Hematopoietic multipotent progenitor cell treated with erythropoietin and hydrocortisone succinate and interleukin-3 and kit ligand, for 8 days (in vitro differentiated cells): ENCODE results near the gene PRODH2.

Experiments
- DNase-seq: peaks from one replicate; pipeline ENCODE4 v3.0.0-alpha.2; 2015

PRODH2 gene

DNA sequence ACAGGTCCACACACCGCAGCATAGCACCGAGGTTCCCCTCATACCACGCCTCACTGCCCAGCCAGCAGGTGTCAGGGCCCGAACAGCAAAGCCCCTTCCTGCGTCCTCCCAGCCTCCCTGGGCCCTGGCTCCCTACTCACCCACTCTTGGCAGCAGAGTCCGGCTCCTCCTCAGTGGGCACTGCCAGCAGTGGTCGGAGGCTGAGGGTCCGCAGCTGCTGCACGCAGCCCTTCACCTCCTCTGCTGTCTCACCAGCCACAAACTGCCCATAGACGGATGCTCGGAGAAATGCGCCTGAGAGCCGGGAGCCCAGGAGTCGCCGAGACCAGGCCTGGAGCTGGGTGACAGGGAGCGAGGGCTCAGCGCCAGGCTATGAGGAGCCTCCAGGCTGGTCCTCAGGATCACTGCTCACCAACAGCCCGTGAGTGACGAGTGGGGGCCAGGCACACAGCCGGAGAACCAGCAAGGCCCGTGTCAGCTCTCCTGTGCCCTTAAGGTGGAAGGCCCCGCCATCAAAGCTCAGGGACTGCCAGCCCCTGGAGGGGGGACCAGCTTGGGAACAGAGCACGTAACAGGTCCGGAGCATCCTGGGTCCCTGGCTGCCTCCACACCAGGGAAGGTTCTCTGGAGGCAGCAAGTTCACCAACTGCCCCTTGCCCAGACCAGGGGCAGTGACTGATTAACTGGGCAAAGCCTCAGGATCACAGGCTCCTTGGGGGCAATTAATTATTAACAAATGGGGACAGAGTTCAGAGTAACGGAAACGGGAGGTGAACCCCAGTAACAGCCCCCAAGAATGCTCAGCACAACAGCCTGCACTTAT, at the start of gene PRODH2:
TSS of gene PRODH2 (minus strand) at position 626 of the 823 bp plus-strand sequence. CDS start at position 586, 40 bp downstream.
- DNase-seq: no peak

DNA sequence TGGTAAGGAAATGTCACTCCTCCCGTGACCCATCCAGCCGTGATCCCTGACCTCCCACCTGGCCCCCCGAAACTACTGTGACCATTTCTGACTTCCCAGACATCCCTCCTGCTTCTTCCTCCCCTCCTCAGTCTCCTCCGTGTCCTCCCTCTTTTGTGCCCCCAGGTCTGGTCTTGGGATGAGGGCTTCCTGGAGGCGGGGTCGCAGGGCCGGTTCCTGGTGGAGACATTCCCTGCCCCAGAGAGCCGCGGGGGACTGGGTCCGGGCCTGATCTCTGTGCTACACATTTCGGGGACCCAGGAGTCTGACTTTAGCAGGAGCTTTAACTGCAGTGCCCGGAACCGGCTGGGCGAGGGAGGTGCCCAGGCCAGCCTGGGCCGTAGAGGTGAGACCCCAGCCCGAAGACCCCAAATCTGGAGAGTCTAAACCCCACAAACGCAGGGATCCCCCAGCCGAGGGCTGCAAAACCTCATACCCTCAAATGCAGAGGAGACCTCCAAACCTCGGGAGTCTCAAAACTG, 49.1 kb upstream of the PRODH2 start:
- no peak for DNase-seq

- no peak for DNase-seq
Observed at GRCh38 chr19:35860818-35861639, 48.4 kb upstream of the PRODH2 start.

DNA sequence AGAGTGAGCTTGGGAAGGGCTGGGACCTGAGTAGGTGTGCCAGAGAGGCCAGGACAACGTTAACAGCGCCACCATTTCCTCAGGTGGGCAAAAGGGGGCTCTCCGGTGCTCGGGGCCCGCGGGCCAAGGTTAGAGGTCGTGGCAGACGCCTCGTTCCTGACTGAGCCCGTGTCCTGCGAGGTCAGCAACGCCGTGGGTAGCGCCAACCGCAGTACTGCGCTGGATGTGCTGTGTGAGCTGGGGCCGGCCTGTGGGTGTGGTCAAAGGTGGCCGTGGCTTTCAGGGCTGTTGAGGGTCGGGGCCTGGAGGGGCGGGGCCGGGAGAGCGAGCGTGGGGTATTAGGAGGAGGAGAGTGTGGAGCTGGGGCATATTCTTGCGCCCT, 47.8 kb upstream of the PRODH2 start:
- DNase-seq: no peak

DNA sequence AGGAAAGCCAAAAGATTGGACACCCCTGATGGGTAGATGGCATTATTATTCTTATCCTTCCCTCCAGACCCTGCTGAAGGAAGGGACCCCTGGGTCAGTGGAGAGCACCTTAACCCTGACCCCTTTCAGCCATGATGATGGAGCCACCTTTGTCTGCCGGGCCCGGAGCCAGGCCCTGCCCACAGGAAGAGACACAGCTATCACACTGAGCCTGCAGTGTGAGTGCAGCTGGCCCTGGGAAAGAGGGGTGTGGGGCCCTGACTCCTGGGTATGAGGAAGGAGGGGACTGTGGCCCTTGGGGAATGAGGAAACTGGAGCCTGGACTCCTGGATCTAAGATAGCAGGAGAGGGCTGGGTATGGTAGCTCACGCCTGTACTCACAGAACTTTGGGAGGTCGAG, 46.8 kb upstream of the PRODH2 start:
- DNase-seq: no peak

GRCh38 chr19:35858311-35858710, 45.7 kb upstream of the PRODH2 start:
- no peak for DNase-seq

DNA sequence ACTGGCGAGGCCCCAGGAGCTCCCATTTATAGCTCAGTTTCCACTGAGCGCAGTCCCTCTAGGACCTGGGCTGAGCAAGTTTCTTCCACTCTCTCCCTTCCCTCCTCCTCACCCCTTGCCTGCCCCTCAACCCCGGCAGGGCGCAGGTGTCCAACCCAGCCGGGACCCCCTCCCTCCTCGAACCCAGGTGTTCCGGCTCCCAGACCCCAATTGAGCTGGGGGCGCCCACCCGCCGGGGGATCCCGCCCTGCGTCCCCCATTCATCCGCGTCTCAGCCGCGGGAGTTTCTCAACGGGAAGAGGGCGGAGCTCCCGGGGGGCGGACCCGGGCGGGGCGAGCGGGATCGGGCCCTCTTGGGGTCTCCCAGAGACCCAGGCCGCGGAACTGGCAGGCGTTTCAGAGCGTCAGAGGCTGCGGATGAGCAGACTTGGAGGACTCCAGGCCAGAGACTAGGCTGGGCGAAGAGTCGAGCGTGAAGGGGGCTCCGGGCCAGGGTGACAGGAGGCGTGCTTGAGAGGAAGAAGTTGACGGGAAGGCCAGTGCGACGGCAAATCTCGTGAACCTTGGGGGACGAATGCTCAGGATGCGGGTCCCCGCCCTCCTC, 44.0 kb upstream of the PRODH2 start, which contains the start of gene KIRREL2:
TSS of gene KIRREL2 (plus strand) at position 366 of the 604 bp plus-strand sequence. CDS start at position 575, 209 bp downstream.
- no peak for DNase-seq

GRCh38 chr19:35853038-35853756, 40.6 kb upstream of the PRODH2 start:
- no peak for DNase-seq

DNA sequence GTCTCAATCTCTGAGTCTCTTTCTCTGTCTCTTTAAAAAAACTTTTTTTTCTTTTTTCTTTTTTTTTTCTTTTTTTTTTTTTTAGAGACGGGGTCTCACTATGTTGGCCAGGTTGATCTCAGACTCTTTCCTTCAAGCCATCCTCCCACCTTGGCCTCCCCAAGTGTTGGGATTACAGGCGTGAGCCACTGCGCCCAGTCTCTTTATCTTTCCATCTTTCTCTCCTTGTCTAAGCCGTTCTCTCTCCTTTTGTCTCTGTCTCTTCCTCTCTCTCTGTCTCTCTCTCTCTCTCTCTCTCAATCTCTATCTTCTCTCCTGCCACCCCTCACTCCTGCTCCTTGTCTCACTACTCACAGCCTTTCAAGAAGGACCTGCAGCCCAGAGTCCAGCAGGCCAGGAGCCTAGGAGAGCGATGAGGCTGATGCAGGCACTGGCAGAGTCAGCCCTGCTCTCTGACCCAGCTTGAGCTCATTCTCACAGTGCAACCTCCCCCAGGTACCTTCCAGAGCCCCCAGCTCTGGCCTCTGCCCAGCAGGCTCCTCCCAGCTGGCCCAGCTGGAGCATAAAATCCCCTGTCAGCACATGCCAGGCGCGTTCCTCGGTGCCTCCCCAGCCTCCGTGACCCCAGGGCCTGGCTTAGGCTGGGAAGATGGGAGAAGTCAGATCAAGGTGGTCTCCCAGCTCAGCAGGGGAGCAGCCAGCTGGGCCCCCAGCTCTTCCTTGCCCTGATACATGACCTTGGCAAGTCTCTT, 39.6 kb upstream of the PRODH2 start, which contains the start of gene NPHS1:
TSS of gene NPHS1 (minus strand) at position 476 of the 752 bp plus-strand sequence. CDS start 667 bp downstream, outside the sequence.
- no peak for DNase-seq

DNA sequence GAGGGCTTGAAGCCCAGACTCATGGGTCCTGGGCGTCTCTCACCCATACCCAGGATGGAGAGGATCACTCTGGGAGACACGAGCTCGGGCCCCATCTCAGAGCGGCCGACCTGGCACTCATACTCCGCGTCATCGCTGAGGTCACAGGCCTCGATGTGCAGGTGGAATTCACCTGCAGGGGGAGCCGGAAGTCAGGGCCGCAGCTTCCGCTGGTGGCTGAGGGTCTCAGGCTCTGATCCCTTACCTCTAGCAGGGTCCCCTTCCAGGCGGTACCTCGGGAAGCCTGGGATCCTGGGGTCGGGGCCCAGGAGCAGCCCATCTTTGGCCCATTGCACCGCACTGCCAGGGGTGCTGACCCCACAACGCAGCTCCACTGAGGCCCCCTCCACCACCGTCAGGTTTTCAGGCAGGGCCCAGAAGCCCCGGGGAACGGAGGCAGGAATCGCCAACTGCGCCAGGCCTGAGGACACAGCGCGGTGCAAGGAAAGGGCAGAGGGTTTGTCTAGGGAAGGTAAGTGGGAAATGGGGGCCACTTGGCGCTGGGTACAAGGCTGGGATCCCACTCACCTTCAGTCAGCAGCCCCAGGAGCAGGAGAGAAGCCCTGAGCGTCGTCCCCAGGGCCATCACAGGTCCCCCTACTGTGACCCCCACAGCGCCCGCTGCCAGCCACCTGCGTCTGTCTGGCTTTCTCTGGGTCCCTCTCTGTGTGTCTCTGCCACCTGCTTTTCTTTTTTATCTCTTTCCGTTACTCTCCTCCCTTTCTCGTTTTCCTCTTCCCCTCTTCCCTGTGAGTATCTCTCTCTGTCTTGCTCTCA, 38.8 kb upstream of the PRODH2 start:
- DNase-seq: no peak

DNA sequence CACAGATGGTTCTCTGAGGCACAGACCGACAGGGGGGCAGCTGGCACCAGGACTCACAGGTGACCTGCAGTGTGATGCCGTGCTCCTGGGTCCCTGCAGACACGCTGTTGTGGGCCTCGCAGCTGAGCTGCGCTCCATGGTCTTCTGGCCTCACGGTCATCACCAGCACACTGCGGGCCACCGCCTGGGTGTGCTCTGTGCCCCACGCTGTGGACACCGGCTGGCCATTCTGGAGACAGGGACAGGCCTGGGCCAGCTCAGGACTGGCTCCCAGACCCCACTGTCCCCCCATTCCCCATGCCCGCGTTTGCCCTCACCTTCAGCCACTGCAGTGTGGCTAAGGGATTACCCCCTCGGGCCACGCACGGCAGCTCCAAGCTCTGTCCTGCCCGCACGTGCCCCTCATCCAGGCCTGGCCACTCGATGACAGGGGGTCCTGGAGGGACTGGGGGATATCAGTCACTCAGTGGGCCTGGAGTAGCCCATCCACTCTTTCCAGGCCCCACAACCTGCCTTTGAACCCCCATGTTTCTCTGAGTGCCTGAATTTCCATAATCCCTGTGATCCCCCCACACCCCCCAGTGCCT, 36.4 kb upstream of the PRODH2 start:
- no peak for DNase-seq

DNA sequence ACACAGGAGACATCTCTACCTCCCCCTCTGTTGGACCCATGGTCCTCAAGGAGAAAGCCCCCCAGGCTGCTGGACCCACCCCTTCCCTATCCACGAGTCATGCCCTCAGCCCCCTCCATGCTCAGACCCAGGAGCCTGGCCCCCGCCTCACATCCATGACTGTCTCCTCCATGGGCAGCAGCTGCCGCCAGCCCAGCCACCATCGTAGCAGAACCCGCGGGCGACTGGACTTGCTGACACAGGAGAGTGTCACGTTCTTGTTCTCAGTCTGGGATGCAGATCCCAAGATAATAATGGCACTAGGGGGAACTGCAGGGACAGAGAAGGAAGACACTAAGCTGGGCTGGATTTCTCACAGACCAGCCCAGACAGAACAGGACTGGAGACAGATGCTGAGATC, 35.8 kb upstream of the PRODH2 start:
- DNase-seq: no peak

DNA sequence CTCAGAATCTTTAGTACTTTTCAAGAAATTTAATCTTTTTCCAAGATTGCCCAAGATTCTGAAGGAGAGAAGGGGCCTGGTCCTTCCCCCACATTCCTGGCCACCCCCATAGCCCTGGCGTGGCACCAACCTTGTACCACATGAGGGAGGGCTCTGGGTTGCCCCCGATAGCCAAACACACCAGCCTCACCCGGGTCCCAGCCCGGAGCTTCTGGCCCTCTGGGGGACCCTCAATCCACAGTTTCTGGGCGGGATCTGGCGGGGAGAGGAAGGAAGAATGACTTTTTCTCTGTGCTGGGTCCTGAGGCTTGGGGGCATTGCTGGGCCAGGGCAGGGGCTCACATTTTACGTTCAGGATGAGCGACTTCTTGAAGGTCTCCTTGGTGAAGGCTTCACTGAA, 35.3 kb upstream of the PRODH2 start:
- DNase-seq: no peak

DNA sequence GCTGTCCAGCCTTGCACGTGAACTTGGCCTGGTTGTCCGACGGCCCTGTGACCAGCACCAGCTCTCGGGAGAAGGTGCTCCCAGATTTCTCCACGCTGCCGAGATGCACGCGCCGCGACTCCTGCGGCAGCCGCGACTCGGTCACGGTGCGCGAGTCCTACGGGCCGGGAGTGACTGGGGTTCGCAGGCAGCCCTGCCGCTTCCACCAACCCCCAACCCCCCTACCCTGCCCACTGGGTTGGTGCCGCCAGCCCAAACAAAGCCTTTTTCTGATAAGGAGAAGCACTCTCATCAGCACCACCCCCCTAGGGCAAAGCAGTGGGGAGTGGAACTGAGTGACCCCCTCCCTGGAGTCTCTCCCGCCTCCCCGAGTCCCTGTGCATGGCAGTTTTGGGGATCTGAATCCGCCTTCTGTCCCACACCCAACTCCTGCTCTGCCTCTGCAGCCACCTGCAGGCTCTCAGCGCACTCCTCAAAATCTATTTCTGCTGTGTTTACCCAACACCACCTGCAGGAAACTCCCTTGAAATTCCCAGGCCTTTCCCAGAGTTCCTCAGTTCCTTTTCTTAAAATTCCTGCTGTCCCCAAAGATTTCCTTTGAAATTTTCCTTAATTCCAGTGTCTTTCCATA, 33.5 kb upstream of the PRODH2 start:
- no peak for DNase-seq

GRCh38 chr19:35845215-35846037, 32.8 kb upstream of the PRODH2 start:
- DNase-seq: peak; percentile 18

GRCh38 chr19:35844482-35845214, 32.0 kb upstream of the PRODH2 start:
- no peak for DNase-seq

DNA sequence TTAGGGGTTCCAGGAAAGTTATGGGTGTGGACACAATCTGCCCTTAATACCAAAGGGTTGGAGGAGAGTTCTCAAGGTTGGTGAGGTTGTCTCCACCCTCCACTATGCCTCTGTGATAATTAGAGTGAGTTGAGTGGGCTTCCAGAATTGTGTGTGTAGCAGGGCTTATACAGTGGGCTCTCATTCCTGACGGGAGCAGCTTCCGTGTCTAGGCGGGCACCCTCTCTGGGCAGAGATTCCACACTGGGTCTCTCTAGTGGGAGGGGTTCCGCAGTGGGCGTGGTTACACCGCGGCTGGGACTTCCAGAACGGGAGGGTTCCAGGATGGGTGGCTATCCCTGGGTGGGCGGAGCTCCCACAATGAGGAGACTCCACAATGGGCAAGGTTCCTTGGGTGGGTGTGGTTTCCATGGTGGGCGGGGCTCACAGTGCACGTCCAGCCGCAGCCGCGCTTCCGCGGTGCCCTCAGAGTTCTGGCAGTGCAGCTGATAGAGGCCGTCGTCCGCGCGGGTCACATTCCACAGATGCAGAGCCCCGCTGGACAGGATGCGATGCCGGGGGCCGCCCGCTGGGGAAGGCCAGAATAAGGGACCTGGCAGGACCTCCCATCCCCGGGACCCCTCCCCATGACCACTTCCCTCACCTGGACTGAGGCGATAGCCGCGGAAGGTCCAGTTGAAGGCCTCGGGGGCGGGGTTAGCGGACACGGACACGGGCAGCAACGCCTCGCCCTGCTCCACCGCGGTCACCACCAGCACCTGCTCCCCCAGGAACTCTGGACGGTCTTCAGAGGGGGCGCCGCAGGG, 31.2 kb upstream of the PRODH2 start:
- peak; percentile 67 for DNase-seq
